ENCODE results near the gene C12orf43. TPM values are rescaled to one million over a fixed set of nuclear protein-coding genes. Genes with fewer than 3 reads are reported as not detected.

C12orf43 gene
- total RNA-seq, 1 experiment from 2014 or later: 35.4 TPM

DNA sequence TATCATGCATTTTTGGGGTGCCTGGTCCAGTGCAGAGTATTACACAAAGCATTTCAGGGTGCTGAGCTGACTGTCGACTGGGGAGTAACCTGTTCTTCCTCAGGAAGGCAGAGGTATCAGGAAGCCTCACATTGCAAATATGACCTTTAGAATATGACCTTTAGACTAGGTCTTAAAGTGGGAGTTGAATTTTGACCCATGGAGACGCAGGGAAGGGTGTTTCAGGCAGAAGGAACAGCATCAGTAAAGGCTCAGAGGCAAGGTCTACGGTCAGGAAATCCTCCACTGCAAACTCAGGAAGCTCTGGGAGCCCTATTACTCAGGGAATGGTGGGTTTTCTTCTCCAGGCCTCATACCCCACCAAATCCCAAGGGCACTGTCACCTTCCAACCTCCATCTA lies 26.6 kb downstream of the C12orf43 start:
- intact Hi-C loops (cut with micrococcal nuclease): no loop called here
- ChIA-PET CTCF (no interaction called here), POLR2A (ENCODE audit: unreplicated experiment) (no interaction called here)
- no peaks in the 10 kb centered on the region for H3K79me2 ChIP-seq (ENCODE audit: low read length)
- H3K9me3 ChIP-seq (ENCODE audit: low read length): no peaks in the 10 kb centered on the region
- H3K4me3 ChIP-seq (ENCODE audit: low read length): no peak overlapping the region
- H3F3A ChIP-seq (ENCODE audit: low read length, unreplicated experiment): no peaks in the 10 kb centered on the region
- no peaks in the 10 kb centered on the region for H4K20me1 ChIP-seq (ENCODE audit: low read length)
- no peaks in the 10 kb centered on the region for H3K4me1 ChIP-seq (ENCODE audit: insufficient read depth, low read length)
- H3K27me3 ChIP-seq (ENCODE audit: low read length): no peaks in the 10 kb centered on the region
- no peak for ATAC-seq
- no peak for TF ChIP-seq EZH2 (IDR thresholded peaks at IDR 0.05; ENCODE audit: low read length, unreplicated experiment)
- TF ChIP-seq, protein P1, sequence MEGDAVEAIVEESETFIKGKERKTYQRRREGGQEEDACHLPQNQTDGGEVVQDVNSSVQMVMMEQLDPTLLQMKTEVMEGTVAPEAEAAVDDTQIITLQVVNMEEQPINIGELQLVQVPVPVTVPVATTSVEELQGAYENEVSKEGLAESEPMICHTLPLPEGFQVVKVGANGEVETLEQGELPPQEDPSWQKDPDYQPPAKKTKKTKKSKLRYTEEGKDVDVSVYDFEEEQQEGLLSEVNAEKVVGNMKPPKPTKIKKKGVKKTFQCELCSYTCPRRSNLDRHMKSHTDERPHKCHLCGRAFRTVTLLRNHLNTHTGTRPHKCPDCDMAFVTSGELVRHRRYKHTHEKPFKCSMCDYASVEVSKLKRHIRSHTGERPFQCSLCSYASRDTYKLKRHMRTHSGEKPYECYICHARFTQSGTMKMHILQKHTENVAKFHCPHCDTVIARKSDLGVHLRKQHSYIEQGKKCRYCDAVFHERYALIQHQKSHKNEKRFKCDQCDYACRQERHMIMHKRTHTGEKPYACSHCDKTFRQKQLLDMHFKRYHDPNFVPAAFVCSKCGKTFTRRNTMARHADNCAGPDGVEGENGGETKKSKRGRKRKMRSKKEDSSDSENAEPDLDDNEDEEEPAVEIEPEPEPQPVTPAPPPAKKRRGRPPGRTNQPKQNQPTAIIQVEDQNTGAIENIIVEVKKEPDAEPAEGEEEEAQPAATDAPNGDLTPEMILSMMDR (conservative IDR thresholded peaks at IDR 0.05; ENCODE audit: low read depth, low read length): no peak
- TF ChIP-seq EZH2phosphoT487 (IDR thresholded peaks at IDR 0.05; ENCODE audit: borderline replicate concordance, low read length): no peak
- DNase-seq: no peak
- H3K9ac ChIP-seq (ENCODE audit: low read length): no peak overlapping the region
- H3K4me2 ChIP-seq (ENCODE audit: low read length): no peak overlapping the region
- H3K9me2 ChIP-seq (replicated peaks; ENCODE audit: low read length): no peaks in the 10 kb centered on the region
- no peaks in the 10 kb centered on the region for H3K36me3 ChIP-seq (ENCODE audit: low read depth, low read length)
- no peak overlapping the region for H3K27ac ChIP-seq (ENCODE audit: low read length)
- no peak overlapping the region for H2AFZ ChIP-seq (ENCODE audit: low read length)
- no TSS peak for BruUV-seq (replicated peaks)

DNA sequence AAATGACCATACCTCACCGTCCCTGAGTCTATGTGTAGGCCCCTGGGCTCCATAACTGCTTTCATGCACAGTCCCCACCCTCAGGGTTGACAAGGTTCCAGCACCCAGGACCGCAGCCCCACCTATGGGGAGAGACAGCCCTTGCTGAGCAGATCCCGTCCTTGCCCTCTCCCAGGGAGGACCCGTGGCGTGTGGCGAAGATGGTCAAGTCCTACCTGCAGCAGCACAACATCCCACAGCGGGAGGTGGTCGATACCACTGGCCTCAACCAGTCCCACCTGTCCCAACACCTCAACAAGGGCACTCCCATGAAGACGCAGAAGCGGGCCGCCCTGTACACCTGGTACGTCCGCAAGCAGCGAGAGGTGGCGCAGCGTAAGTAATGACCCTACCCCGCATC lies 27.6 kb downstream of the C12orf43 start:
- no peak overlapping the region for H3K4me3 ChIP-seq (ENCODE audit: low read length)
- ChIA-PET POLR2A (ENCODE audit: unreplicated experiment) (no interaction called here), CTCF (no interaction called here)
- no peak overlapping the region for H3K27ac ChIP-seq (ENCODE audit: low read length)
- no TSS peak for BruUV-seq (replicated peaks)
- H3K9me2 ChIP-seq (replicated peaks; ENCODE audit: low read length): no peaks in the 10 kb centered on the region
- no peak for ATAC-seq
- H4K20me1 ChIP-seq (ENCODE audit: low read length): no peaks in the 10 kb centered on the region
- no peaks in the 10 kb centered on the region for H3K9me3 ChIP-seq (ENCODE audit: low read length)
- H3K4me1 ChIP-seq (ENCODE audit: insufficient read depth, low read length): no peaks in the 10 kb centered on the region
- DNase-seq: no peak
- no peaks in the 10 kb centered on the region for H3K79me2 ChIP-seq (ENCODE audit: low read length)
- H3K9ac ChIP-seq (ENCODE audit: low read length): no peak overlapping the region
- no peak overlapping the region for H2AFZ ChIP-seq (ENCODE audit: low read length)
- no peaks in the 10 kb centered on the region for H3K27me3 ChIP-seq (ENCODE audit: low read length)
- TF ChIP-seq, protein P1 (conservative IDR thresholded peaks at IDR 0.05; ENCODE audit: low read depth, low read length): no peak
- TF ChIP-seq EZH2phosphoT487 (IDR thresholded peaks at IDR 0.05; ENCODE audit: borderline replicate concordance, low read length) (no peak), EZH2 (IDR thresholded peaks at IDR 0.05; ENCODE audit: low read length, unreplicated experiment) (no peak)
- H3K4me2 ChIP-seq (ENCODE audit: low read length): no peak overlapping the region
- no peaks in the 10 kb centered on the region for H3K36me3 ChIP-seq (ENCODE audit: low read depth, low read length)
- intact Hi-C loops (cut with micrococcal nuclease): no loop called here
- no peaks in the 10 kb centered on the region for H3F3A ChIP-seq (ENCODE audit: low read length, unreplicated experiment)

DNA sequence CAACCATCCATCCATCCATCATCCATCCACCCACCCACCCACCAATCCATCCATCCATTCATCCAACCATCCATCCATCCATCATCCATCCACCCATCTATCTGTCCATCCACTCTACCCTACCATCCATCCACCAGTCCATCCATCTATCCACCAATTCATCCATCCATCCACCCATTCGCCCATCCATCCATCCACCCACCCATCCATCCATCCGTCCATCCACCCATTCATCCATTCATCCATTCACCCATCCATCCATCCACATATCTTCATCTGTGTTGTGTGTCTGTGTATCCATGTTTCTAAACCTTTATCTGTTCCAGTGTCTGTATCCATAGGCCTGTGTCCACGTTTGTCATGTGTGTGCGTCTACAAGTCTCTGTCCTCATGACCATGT lies 28.1 kb downstream of the C12orf43 start:
- Histone ChIP-seq H3K27me3 (ENCODE audit: low read length) (no peaks in the 10 kb centered on the region), H3K4me2 (ENCODE audit: low read length) (no peak overlapping the region), H3K4me1 (ENCODE audit: insufficient read depth, low read length) (no peaks in the 10 kb centered on the region), H3F3A (ENCODE audit: low read length, unreplicated experiment) (no peaks in the 10 kb centered on the region), H3K4me3 (ENCODE audit: low read length) (no peak overlapping the region), H3K27ac (ENCODE audit: low read length) (no peak overlapping the region), H3K9ac (ENCODE audit: low read length) (no peak overlapping the region), H3K36me3 (ENCODE audit: low read depth, low read length) (no peaks in the 10 kb centered on the region), H2AFZ (ENCODE audit: low read length) (no peak overlapping the region), H3K79me2 (ENCODE audit: low read length) (no peaks in the 10 kb centered on the region), H4K20me1 (ENCODE audit: low read length) (no peaks in the 10 kb centered on the region), H3K9me2 (replicated peaks; ENCODE audit: low read length) (no peaks in the 10 kb centered on the region), H3K9me3 (ENCODE audit: low read length) (no peaks in the 10 kb centered on the region)
- ChIA-PET POLR2A (ENCODE audit: unreplicated experiment) (no interaction called here), CTCF (no interaction called here)
- no peak for DNase-seq
- intact Hi-C loops (cut with micrococcal nuclease): no loop called here
- TF ChIP-seq, protein P1 (conservative IDR thresholded peaks at IDR 0.05; ENCODE audit: low read depth, low read length): no peak
- TF ChIP-seq EZH2phosphoT487 (IDR thresholded peaks at IDR 0.05; ENCODE audit: borderline replicate concordance, low read length) (no peak), EZH2 (IDR thresholded peaks at IDR 0.05; ENCODE audit: low read length, unreplicated experiment) (no peak)
- BruUV-seq (replicated peaks): no TSS peak
- no peak for ATAC-seq
